ENCODE results near the gene EXOC4.

GRCh38 chr7:133408212-133408611, 155.3 kb downstream of the EXOC4 start:
- TF ChIP-seq GATA3 (IDR thresholded peaks at IDR 0.05; ENCODE audit: low read depth, low read length) (no peak), GATA2 (IDR thresholded peaks at IDR 0.05; ENCODE audit: low read depth, low read length) (no peak)

Measured in SH-SY5Y (cell line).